KOPT-K1 (cell line): ENCODE measurements around the gene SREK1.

Source experiments
- H3K27ac ChIP-seq: fragments of 200-600 bp; sonication (generic); 2 replicates; pipeline ENCODE4 v1.5.1; 2016; ENCODE audit warnings: antibody characterized with exemption, mild to moderate bottlenecking, low read depth, low read length; ENCODE audit not compliant: poor library complexity, severe bottlenecking
- H3K36me3 ChIP-seq: fragments of 200-600 bp; sonication (generic); 2 replicates; pipeline ENCODE4 v1.5.1; 2017; ENCODE audit warnings: antibody characterized with exemption, mild to moderate bottlenecking, low read length, moderate library complexity; ENCODE audit not compliant: insufficient read depth
- H3K9me3 ChIP-seq: fragments of 200-600 bp; sonication (generic); 2 replicates; pipeline ENCODE4 v1.5.1; 2017; ENCODE audit warnings: antibody characterized with exemption, low read length, mild to moderate bottlenecking; ENCODE audit not compliant: insufficient read depth, poor library complexity, severe bottlenecking

SREK1 gene

DNA sequence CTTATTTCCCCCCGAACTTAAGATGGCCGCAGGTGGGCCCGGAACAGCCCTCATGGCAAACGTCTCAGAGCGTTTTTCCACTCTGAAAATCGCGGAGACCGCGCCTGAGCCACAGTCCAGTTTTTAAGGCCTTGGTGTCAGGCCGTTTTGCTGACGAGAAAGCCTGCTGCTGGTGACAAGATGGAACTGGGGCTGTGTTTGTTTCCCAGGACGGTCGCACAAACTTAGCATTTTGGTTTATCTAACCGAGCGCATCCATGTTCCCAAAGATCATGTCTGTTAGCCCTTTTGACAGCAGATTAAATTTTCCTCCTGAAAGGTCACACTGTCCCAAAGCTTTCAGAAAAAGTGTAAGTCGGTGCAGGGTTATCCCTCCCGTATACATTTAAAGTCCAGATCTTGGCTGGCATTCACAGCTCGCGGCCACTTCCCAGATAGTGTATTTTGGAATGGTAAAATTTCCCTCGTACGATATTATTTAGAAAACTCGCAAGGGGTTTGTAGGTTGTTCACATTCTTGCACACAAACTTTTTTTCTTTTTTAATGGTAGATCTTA, 812 bp downstream of the SREK1 start:
- Histone ChIP-seq H3K9me3 (peaks cover 4% of the 10 kb centered on the region), H3K36me3 (peaks cover 26% of the 10 kb centered on the region), H3K27ac (peak overlapping the region; percentile 98)

DNA sequence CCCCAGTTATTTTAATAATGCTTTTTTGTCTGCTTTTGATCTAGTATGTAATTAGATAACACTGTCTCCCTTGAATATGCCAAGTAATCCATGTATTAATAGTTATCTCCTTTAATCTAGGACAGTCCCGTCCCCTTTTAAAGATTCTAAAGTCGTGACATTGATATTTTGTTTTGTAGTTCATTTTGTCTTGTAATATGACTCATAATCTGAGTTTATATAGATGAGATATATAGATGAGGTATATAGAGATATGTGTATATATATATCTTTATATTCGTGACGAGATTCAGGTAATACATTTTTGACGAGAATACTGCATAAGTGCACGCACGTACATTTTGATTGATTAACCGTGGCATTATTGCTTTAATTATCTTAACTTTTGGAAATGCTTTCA, 1.6 kb downstream of the SREK1 start:
- Histone ChIP-seq H3K36me3 (peaks cover 33% of the 10 kb centered on the region), H3K9me3 (peaks cover 4% of the 10 kb centered on the region), H3K27ac (peak overlapping the region; percentile 98)

DNA sequence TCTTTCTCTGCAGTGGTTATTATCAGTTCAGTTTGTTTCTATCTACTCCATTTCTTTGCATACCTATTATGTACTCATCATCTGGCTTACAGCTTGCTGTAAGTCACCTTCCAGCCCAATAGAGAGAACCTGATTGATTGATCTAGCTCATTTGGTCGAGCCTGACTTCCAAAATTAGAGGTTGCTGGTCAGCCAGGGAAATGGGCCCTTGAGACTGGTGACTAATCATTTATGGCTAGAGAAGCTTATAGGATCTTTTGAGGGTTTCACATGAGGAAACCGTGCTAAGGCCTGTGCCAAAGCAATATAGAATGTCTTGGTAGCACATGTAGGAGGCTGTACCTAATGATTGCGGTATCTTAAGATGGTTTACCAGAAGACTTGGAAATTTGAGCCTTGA, 5.8 kb downstream of the SREK1 start:
- peaks cover 50% of the 10 kb centered on the region for H3K36me3 ChIP-seq
- peaks cover 4% of the 10 kb centered on the region for H3K9me3 ChIP-seq

DNA sequence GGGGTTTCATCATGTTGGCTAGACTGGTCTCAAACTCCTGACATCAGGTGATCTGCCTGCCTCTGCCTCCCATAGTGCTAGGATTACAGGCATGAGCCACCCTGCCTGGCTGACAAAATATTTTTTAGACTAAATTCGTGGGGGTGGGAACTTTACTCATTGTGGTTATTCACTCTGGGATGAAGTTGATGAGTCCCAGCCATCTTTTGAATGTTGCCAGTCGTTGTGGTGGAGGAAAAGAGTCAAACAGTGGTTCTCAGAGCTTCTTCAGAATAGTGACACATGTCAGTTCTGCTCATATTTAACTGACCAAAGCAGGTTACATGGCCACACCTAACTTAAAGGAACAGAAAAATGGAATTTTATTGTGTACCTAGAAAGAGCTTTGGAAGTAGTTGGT, 6.9 kb downstream of the SREK1 start:
- H3K27ac ChIP-seq, result no peak overlapping the region
- H3K9me3 ChIP-seq, result peaks cover 4% of the 10 kb centered on the region
- H3K36me3 ChIP-seq, result peaks cover 59% of the 10 kb centered on the region

More for the DNA sequence above, 5.8 kb downstream of the SREK1 start:
- H3K27ac ChIP-seq, result no peak overlapping the region

DNA sequence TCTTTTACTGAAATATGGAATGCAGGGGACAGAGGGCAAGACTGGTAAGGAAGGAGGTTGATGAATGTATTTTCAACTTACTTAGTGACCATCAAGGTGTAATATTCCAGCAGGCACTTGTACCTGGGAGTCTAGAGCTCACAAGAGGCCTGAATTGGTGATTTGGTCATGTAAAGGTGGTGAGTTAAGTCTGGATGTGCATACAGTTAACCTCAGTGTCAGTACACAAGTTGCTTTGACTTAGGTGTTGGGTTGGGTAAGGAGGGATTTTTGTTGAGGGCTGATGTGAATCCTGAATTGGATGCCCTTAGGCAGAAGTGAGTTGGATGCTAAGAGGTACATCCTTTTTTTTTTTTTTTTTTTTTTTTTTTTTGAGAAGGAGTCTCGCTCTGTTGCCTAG, 7.4 kb downstream of the SREK1 start:
- Histone ChIP-seq H3K9me3 (peaks cover 4% of the 10 kb centered on the region), H3K36me3 (peaks cover 59% of the 10 kb centered on the region), H3K27ac (no peak overlapping the region)

DNA sequence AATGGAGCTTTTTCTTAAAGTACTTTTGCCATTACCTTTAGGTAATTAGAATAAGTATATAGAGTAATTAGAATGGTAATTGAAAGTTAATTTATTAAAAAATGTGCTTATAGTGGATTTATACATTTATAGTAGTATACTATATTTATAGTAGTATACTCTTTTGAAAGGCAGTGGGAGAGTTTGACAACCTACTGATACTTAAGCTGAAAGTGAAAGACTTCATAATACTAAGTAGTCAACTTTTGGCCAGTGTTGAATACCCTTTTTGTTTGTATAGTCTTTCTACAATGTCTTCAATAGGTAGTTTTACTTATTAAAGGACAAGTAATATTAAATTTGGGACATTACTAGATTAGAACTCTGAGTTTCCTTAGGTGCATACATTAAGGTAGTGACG, 12.9 kb downstream of the SREK1 start:
- no peaks in the 10 kb centered on the region for H3K9me3 ChIP-seq
- H3K36me3 ChIP-seq, result peaks cover 67% of the 10 kb centered on the region
- H3K27ac ChIP-seq, result no peak overlapping the region

DNA sequence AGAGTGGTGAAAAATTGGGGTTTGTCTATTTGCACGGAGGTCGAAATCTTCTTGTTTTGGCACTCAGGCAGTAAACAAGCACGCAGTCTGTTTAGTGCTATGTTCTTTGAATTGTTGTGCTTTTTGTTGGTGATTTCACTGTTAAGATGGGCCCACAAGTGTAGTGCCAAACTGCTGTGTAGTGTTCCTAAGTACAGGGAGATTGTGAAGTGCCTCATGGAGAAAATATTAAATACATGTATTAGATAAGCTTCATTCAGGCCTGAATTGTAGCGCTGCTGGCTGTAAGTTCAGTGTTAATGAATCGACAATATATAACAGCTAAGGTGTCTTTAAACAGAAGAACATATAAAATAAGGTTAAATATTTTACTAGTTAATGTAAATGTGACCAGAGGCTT, 17.3 kb downstream of the SREK1 start:
- no peak overlapping the region for H3K27ac ChIP-seq
- H3K36me3 ChIP-seq, result peaks cover 86% of the 10 kb centered on the region

DNA sequence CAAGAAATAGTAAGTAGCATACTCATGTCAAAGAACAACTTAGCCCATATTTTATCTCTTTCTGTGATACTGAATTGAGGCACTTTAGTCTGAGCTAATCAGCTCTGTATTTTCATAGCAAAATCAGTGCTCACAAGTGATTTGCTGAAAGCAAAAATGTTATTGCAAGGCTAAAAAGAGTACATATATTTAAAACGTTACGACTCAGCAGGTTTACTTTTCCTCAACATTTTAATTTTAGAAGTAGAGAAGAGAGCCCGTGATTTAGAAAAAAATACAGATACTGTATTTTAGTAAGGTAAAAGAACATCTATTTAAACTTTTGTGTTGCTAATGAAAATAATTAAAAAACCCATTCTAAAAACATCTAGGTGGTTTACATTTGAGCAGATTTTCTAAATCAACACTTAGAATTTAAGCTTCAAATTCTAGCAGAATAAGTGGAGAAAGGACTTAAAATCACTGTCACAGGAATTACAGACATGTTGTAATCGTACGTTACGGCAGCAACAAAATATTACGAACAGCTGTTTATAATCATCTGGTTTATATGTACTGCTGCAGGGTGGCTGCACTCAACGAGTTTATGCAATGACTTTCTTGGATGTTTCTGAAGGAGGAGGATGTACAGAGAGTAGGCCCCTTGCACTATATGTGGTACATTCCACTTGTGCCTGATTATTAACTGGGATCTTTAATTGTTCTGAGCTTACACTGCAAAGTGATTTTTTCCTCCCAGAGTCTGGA, 20.1 kb downstream of the SREK1 start:
- Histone ChIP-seq H3K36me3 (peaks cover 97% of the 10 kb centered on the region), H3K9me3 (no peaks in the 10 kb centered on the region), H3K27ac (no peak overlapping the region)

More for the DNA sequence above, 17.3 kb downstream of the SREK1 start:
- H3K9me3 ChIP-seq, result no peaks in the 10 kb centered on the region

DNA sequence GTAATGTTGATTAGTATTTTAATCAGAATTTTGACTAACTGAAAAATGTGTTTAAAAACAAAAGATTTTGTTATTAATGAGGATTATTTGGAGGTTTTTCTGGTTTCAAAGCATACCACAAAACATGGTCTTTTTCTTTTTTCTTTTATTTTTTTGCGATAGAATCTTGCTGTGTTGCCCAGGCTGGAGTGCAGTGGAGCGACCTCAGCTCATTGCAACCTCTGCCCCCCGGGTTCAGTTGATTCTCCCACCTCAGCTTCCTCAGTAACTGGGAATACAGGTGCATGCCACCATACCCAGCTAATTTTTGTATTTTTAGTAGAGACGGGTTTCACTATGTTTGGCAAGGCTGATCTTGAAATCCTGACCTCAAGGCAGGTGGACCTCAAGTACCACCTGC, 24.1 kb downstream of the SREK1 start:
- Histone ChIP-seq H3K27ac (no peak overlapping the region), H3K9me3 (no peaks in the 10 kb centered on the region), H3K36me3 (peaks cover 91% of the 10 kb centered on the region)

DNA sequence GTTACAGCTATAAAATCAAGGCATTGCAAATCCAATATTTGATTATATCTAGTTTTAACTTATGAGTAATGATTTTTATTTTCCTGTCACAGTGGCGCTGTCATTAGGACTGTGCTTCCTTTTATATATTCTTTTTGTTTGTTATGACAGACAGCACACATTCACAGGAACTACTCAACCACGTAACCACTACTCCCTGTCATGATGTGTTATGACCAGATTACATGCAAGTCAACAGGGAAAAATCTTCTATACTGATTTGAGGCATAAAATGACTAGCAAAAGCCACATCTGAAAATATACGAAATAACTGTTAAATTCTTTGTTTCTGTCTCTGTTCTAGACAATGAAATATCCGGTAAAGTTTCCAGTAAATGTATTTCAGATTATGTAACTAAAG, 25.4 kb downstream of the SREK1 start:
- peaks cover 91% of the 10 kb centered on the region for H3K36me3 ChIP-seq
- no peaks in the 10 kb centered on the region for H3K9me3 ChIP-seq
- no peak overlapping the region for H3K27ac ChIP-seq

DNA sequence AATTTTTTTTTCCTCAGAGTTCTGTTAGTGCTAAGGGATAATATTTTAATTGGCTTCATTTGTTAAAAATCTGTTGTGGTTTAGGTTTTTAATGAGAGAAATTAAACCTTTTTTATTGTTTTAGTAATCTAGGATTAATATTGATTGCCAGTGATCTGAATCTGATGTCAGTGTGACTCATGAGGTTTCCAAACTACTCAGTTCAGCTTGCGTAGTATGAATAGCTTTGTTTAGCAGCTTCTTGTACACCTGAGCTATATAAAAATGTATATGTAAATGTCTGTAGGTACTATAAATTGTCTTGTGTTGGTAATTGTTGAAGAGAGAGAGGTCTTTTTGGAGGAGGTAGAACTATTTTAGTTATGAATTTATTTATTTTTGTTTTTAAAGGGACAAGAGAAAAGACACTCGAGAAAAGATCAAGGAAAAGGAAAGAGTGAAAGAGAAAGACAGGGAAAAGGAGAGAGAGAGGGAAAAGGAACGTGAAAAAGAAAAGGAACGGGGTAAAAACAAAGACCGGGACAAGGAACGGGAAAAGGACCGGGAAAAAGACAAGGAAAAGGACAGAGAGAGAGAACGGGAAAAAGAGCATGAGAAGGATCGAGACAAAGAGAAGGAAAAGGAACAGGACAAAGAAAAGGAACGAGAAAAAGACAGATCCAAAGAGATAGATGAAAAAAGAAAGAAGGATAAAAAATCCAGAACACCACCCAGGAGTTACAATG, 26.3 kb downstream of the SREK1 start:
- no peaks in the 10 kb centered on the region for H3K9me3 ChIP-seq
- H3K36me3 ChIP-seq, result peaks cover 93% of the 10 kb centered on the region
- H3K27ac ChIP-seq, result no peak overlapping the region

DNA sequence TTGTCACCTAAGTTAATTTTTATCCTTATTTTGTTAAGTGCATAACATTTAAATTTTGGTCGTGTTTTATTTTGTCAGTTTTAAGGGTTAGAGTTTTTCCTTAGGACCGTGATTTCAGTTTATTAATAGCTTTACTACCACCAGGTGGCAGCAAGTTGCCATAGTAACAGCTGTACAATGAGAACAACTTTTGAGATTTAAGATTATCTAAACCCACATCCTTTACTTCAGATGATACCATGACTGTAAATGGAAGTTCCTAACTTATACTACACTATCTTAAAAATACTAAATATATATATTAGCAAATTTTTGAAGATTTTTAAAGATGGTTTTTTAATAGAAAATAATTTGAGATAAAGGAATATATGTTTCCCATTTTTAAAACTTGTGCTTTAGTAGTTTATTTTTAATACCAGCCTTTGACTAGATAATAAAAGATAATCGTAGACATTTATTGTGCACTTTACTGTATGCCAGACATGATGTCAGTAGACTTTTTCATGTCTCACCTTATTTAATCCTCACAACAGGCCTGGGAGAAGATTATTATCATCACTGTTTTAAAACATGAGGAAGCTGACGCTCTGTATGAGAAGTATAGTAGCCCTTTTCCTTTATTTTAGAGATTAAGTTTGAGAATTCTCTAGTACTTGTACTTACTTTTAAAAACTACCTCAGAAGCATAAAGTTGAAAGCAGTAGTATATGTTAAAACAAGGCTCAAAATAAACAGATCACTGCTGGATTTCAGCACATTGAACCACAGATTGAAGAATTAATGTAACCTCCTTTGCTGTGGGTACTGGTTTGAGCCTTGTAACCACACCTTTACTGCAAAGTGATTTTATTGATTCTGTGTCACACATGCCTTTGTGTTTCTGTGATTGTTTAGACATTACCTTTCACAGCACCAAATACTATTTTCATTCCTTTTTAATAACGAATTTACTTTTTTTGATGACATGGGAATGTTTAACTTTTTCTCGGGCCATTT, 27.5 kb downstream of the SREK1 start:
- Histone ChIP-seq H3K36me3 (peaks cover 93% of the 10 kb centered on the region), H3K27ac (no peak overlapping the region), H3K9me3 (no peaks in the 10 kb centered on the region)

DNA sequence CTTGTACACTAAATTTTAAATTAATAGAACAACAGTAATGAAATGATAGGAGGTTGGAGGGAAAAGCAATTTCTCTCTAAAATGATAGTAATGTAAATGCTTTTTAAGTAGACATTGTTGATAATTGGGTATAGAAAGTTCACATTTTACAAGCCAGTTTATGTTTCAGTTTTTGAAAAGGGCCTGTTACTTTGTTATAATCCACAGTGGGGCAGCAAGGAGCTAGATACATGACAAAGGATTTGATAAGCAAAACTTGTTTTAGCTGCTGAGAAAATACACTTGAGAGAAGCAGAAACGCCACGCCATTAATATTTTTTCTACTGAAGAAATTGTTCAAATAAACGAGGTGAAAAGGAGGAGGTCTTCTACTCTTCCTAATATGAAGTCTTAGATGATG, 30.2 kb downstream of the SREK1 start:
- H3K9me3 ChIP-seq, result no peaks in the 10 kb centered on the region
- peaks cover 94% of the 10 kb centered on the region for H3K36me3 ChIP-seq
- H3K27ac ChIP-seq, result no peak overlapping the region

DNA sequence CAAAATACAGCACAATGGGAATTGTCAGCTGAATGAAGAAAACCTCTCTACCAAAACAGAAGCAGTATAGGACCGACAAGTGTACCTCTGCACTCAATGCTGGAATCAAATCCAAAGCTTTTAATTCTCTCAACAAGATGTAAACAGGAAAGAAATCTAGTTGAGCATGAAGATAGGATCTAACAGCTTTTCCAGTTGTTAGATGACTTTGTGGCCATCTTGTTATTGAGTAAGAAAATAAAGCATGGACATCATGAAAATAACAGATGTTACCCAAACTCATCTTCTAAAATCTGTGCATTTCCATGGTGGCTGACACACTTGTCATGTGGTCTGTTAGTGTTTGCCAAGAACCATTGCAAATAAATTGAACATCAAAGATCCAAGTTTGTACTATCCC, 34.7 kb downstream of the SREK1 start:
- Histone ChIP-seq H3K9me3 (no peaks in the 10 kb centered on the region), H3K27ac (no peak overlapping the region), H3K36me3 (peaks cover 98% of the 10 kb centered on the region)
